ENCODE data around the gene JAZF1. TPM values are rescaled to one million over a fixed set of nuclear protein-coding genes. Genes with fewer than 3 reads are reported as not detected.

The JAZF1 gene
- total and polyA plus RNA-seq, 2 of the 4 experiments (the other 2 are of a cell fraction) = 8.4 to 10.5 TPM

DNA sequence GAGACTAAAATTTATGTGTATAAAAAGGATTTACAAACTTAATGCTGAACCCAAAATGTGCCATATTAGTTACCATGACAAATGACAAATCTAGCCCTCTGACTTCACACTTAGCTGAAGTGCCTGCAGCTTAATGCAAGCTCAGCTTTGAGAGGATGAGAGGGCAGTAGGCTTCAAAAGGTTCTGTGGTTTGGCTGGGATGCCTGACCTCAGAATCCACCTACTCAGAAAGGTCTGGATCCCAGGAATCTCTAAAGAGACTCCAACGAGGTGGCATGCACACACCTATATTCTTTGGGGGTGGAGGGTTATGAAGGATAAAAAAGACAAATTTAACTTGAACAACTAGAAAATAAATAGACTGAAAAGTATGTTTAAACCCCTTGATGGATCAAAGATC is 227.2 kb downstream of the JAZF1 start:
- intact Hi-C loops (cut with micrococcal nuclease) (no loop called here), dilution Hi-C loops (cut with HindIII; ENCODE audit: low sequenced_read_pairs, unreplicated experiment) (no loop called here), in situ Hi-C loops (cut with MboI; ENCODE audit: low sequenced_read_pairs) (no loop called here)
- 0 out of 2 replicates have a peak, but pooled peaks cover 6% of the 10 kb centered on the region for H4K20me1 ChIP-seq (ENCODE audit: insufficient read depth, low read length)
- no peak overlapping the region for H3K56ac ChIP-seq (ENCODE audit: extremely low read depth, insufficient read depth, low read length)
- no peak overlapping the region for H2AK9ac ChIP-seq (replicated peaks; ENCODE audit: low read depth, low read length, poor library complexity)
- no peak overlapping the region for H3K4me3 ChIP-seq (ENCODE audit: insufficient read depth, low read depth, low read length)
- CTCF ChIA-PET = interaction anchor here (1.2 to 1.6 kb wide), 2 partner anchors 10 to 17 kb away, joined by 3 read pairs; no protein-coding TSS in a partner anchor
- no peak for ATAC-seq (ENCODE audit: low read depth)
- DNase-seq = no peak
- H3K79me1 ChIP-seq (ENCODE audit: low read depth in 1 of 2, low read length in 2 of 2) = peaks cover 9 to 24% of the 10 kb centered on the region in 2 experiments; a peak in 3 of 4 replicates
- H3K14ac ChIP-seq (replicated peaks; ENCODE audit: low read depth, low read length) = no peak overlapping the region
- no peak overlapping the region for H3K23ac ChIP-seq (ENCODE audit: low read depth, low read length)
- no peaks in the 10 kb centered on the region for H3K27me3 ChIP-seq (ENCODE audit: control insufficient read depth, insufficient read depth, low read length)
- no peak overlapping the region for H2BK120ac ChIP-seq (ENCODE audit: low read depth, low read length)
- no TSS peak for BruUV-seq (replicated peaks)
- no peak overlapping the region for H4K5ac ChIP-seq (ENCODE audit: low read depth, low read length)
- H3K4me1 ChIP-seq (ENCODE audit: control insufficient read depth, insufficient read depth, low read length) = no peaks in the 10 kb centered on the region
- H3K36me3 ChIP-seq (ENCODE audit: control insufficient read depth, insufficient read depth, low read length) = no peaks in the 10 kb centered on the region
- H3K4ac ChIP-seq (ENCODE audit: low read depth, low read length) = no peak overlapping the region
- H3K9ac ChIP-seq (ENCODE audit: low read depth, low read length) = no peak overlapping the region
- no peak overlapping the region for H2BK5ac ChIP-seq (ENCODE audit: low read depth, low read length, poor library complexity, severe bottlenecking)
- H3K9me1 ChIP-seq (ENCODE audit: insufficient read depth, low read length) = peaks cover 8% of the 10 kb centered on the region; the same call in 1 of the 2 replicates
- no peak overlapping the region for H3K27ac ChIP-seq (ENCODE audit: insufficient read depth, low read length)
- WGBS, 2 experiments (ENCODE audit: extremely low coverage in 2 of 2, insufficient read length in 1 of 2) = no CpG with 5 or more reads among the region's 1 CpG
- H2BK20ac ChIP-seq (ENCODE audit: low read depth, low read length) = no peak overlapping the region
- H4K91ac ChIP-seq (ENCODE audit: insufficient read depth, low read depth, low read length) = no peak overlapping the region
- no peak overlapping the region for H3K18ac ChIP-seq (ENCODE audit: low read depth, low read length)
- TF ChIP-seq CHD1 (IDR thresholded peaks at IDR 0.05; ENCODE audit: low read depth, low read length) (no peak), RCOR1 (IDR thresholded peaks at IDR 0.05; ENCODE audit: insufficient replicate concordance, low read length) (no peak), MAZ (IDR thresholded peaks at IDR 0.05; ENCODE audit: borderline replicate concordance, low read depth, low read length) (no peak), ELK1 (IDR thresholded peaks at IDR 0.05; ENCODE audit: borderline replicate concordance, low read depth, low read length) (no peak), MAFK (IDR thresholded peaks at IDR 0.05; ENCODE audit: low read depth, low read length) (no peak), RAD21 (IDR thresholded peaks at IDR 0.05; ENCODE audit: low read length) (no peak), RFX5 (IDR thresholded peaks at IDR 0.05; ENCODE audit: low read depth, low read length) (no peak), POLR2A (IDR thresholded peaks at IDR 0.05; ENCODE audit: low read depth, low read length) (no peak), BHLHE40 (IDR thresholded peaks at IDR 0.05; ENCODE audit: low read depth, low read length) (no peak), CEBPB (IDR thresholded peaks at IDR 0.05; ENCODE audit: low read depth, low read length) (no peak), MXI1 (IDR thresholded peaks at IDR 0.05; ENCODE audit: borderline replicate concordance, low read depth, low read length) (no peak)
- TF ChIP-seq, protein P1, sequence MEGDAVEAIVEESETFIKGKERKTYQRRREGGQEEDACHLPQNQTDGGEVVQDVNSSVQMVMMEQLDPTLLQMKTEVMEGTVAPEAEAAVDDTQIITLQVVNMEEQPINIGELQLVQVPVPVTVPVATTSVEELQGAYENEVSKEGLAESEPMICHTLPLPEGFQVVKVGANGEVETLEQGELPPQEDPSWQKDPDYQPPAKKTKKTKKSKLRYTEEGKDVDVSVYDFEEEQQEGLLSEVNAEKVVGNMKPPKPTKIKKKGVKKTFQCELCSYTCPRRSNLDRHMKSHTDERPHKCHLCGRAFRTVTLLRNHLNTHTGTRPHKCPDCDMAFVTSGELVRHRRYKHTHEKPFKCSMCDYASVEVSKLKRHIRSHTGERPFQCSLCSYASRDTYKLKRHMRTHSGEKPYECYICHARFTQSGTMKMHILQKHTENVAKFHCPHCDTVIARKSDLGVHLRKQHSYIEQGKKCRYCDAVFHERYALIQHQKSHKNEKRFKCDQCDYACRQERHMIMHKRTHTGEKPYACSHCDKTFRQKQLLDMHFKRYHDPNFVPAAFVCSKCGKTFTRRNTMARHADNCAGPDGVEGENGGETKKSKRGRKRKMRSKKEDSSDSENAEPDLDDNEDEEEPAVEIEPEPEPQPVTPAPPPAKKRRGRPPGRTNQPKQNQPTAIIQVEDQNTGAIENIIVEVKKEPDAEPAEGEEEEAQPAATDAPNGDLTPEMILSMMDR (conservative IDR thresholded peaks at IDR 0.05; ENCODE audit: low read depth, low read length) = no peak
- H3K9me3 ChIP-seq (ENCODE audit: control insufficient read depth, insufficient read depth, low read length) = no peaks in the 10 kb centered on the region
- no peak overlapping the region for H4K8ac ChIP-seq (ENCODE audit: low read depth in 2 of 2, low read length in 2 of 2)
- no peak overlapping the region for H2AFZ ChIP-seq (replicated peaks; ENCODE audit: low read length, poor library complexity)
- POLR2A ChIA-PET (ENCODE audit: unreplicated experiment) = no interaction called here
- no peak overlapping the region for H3K4me2 ChIP-seq (ENCODE audit: low read depth, low read length)
- no peak overlapping the region for H2BK15ac ChIP-seq (ENCODE audit: low read depth, low read length)
- H2AK5ac ChIP-seq (ENCODE audit: low read depth, low read length) = no peak overlapping the region

Data from IMR-90 (cell line).